Neural cell (in vitro differentiated cells): ENCODE measurements around the gene LYPLAL1. TPM values are rescaled to one million over a fixed set of nuclear protein-coding genes. Genes with fewer than 3 reads are reported as not detected.
"Not testable (repeated sequence)": the region's sequence is repeated elsewhere in the genome, so short reads cannot be mapped to it uniquely, and the experiment has no call there.

Experiments used
- H2AFZ ChIP-seq: fragments of 200-600, 300-800 bp; sonication (generic), shearing (Covaris generic); 2 replicates; pipeline ENCODE4 v1.6.0; 2014; ENCODE audit warnings: low read depth, mild to moderate bottlenecking, antibody characterized with exemption, low read length, moderate library complexity
- H3F3A ChIP-seq: fragments of 200-600 bp; shearing (Covaris generic); 2 replicates; pipeline ENCODE4 v1.6.1; 2016; ENCODE audit warnings: mild to moderate bottlenecking, moderate library complexity, mixed read lengths, antibody characterized with exemption, low read length; ENCODE audit not compliant: insufficient read depth, poor library complexity, severe bottlenecking
- H3K27ac ChIP-seq: fragments of 200-600, 300-800 bp; sonication (generic), shearing (Covaris generic); 2 replicates; pipeline ENCODE4 v1.5.1; 2014; ENCODE audit warnings: mild to moderate bottlenecking, low read length, moderate library complexity
- H3K27me3 ChIP-seq: fragments of 300-800, 200-600 bp; sonication (generic), shearing (Covaris generic); 2 replicates; pipeline ENCODE4 v1.6.0; 2014; ENCODE audit warnings: mild to moderate bottlenecking, low read depth, low read length, moderate library complexity; ENCODE audit not compliant: insufficient read depth
- H3K36me3 ChIP-seq: fragments of 300-800, 200-600 bp; sonication (generic), shearing (Covaris generic); 2 replicates; pipeline ENCODE4 v1.5.1; 2014; ENCODE audit warnings: mild to moderate bottlenecking, antibody characterized with exemption, low read length, moderate library complexity; ENCODE audit not compliant: insufficient read depth
- H3K4me2 ChIP-seq: fragments of 300-800, 200-600 bp; sonication (generic), shearing (Covaris generic); 2 replicates; pipeline ENCODE4 v1.6.0; 2014; ENCODE audit warnings: mild to moderate bottlenecking, low read length
- H3K4me3 ChIP-seq: fragments of 300-800, 200-600 bp; sonication (generic), shearing (Covaris generic); 2 replicates; pipeline ENCODE4 v1.5.1; 2014; ENCODE audit warnings: mild to moderate bottlenecking, low read length, moderate library complexity
- H3K79me2 ChIP-seq: fragments of 200-600 bp; shearing (Covaris generic); replicated peaks from 2 replicates; pipeline ENCODE4 v1.6.0; 2014; ENCODE audit warnings: mild to moderate bottlenecking, low read length, moderate library complexity; ENCODE audit not compliant: insufficient read depth
- H3K9ac ChIP-seq: fragments of 300-800, 200-600 bp; sonication (generic), shearing (Covaris generic); 2 replicates; pipeline ENCODE4 v1.6.1; 2016; ENCODE audit warnings: mild to moderate bottlenecking, low read length, mixed read lengths
- H3K9me2 ChIP-seq: fragments of 200-600 bp; shearing (Covaris generic); 2 replicates; pipeline ENCODE4 v1.6.1; 2016; ENCODE audit warnings: mild to moderate bottlenecking, low read length, mixed read lengths; ENCODE audit not compliant: insufficient read depth
- H3K9me3 ChIP-seq: fragments of 200-600, 300-800 bp; sonication (generic), shearing (Covaris generic); 2 replicates; pipeline ENCODE4 v1.6.1; 2016; ENCODE audit warnings: mild to moderate bottlenecking, mixed run types, low read length, moderate library complexity, mixed read lengths
- H4K20me1 ChIP-seq: fragments of 200-600 bp; shearing (Covaris generic); 2 replicates; pipeline ENCODE4 v1.6.1; 2016; ENCODE audit warnings: mild to moderate bottlenecking, mixed run types; ENCODE audit not compliant: insufficient read depth
- EP300 ChIP-seq: fragments of 450-650 bp; conservative IDR thresholded peaks from 2 replicates; pipeline ENCODE4 v1.6.1; 2014; ENCODE audit warnings: antibody characterized with exemption, mild to moderate bottlenecking, moderate library complexity; ENCODE audit not compliant: poor library complexity, severe bottlenecking
- EZH2 ChIP-seq: fragments of 200-600, 300-800 bp; shearing (Covaris generic), sonication (generic); IDR thresholded peaks from 2 replicates; pipeline ENCODE4 v1.6.1; 2014; ENCODE audit warnings: antibody characterized with exemption, low read length, borderline replicate concordance, mild to moderate bottlenecking; ENCODE audit not compliant: insufficient read depth, poor library complexity, severe bottlenecking
- MXI1 ChIP-seq: fragments of 450-650 bp; conservative IDR thresholded peaks from 2 replicates; pipeline ENCODE4 v1.6.1; 2014; ENCODE audit warnings: antibody characterized with exemption, mild to moderate bottlenecking; ENCODE audit not compliant: poor library complexity, severe bottlenecking
- POLR2AphosphoS5 ChIP-seq: IDR thresholded peaks from 2 replicates; pipeline ENCODE4 v1.6.1; 2012
- RAD21 ChIP-seq: fragments of 450-650 bp; conservative IDR thresholded peaks from 2 replicates; pipeline ENCODE4 v1.6.1; 2014; ENCODE audit warnings: antibody characterized with exemption, mild to moderate bottlenecking, moderate library complexity
- SMC3 ChIP-seq: fragments of 450-650 bp; conservative IDR thresholded peaks from 2 replicates; pipeline ENCODE4 v1.6.1; 2014; ENCODE audit warnings: antibody characterized with exemption, mild to moderate bottlenecking, moderate library complexity; ENCODE audit not compliant: poor library complexity
- TAF1 ChIP-seq: IDR thresholded peaks from 2 replicates; pipeline ENCODE4 v1.6.1; 2012; ENCODE audit warnings: low read depth
- polyA plus RNA-seq: library from polyadenylated mRNA; depleted of rRNA; stranded (reverse); fragments of >200 nt; gene quantifications from 2 replicates; pipeline ENCODE4 v1.2.3, GENCODE V29; 2014
- TF ChIP-seq, protein P1 (sequence below): fragments of 450-650 bp; IDR thresholded peaks from 2 replicates; pipeline ENCODE4 v1.5.1; 2014; ENCODE audit warnings: antibody characterized with exemption, mild to moderate bottlenecking, moderate library complexity; ENCODE audit not compliant: poor library complexity, severe bottlenecking
- TF ChIP-seq, protein P2 (sequence below): IDR thresholded peaks from 2 replicates; pipeline ENCODE4 v1.6.1; 2012; ENCODE audit warnings: borderline replicate concordance

LYPLAL1 gene
- polyA plus RNA-seq, 1 donor from 2014 or later = 38.1 TPM

DNA sequence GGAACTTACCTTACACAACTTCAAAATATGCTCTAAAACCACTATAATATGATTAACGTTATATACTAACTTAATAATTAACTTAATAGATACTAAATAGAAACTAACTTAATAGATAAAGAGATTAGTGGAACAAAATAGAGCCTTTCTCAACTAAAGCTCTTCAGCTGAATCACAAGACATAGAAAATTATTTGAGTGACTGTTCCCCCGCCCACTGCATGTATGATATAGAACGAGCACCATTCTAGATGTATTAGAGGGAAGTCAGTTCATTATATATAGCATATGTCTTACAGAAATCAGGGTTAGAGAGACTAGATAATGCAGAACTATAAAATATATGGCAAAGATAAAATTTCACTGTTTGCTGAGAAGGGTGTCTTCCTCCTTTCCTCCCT lies 16.3 kb downstream of the LYPLAL1 start:
- H3K79me2 ChIP-seq = no peaks in the 10 kb centered on the region
- H3K9me2 ChIP-seq = no peaks in the 10 kb centered on the region
- H3K36me3 ChIP-seq = no peaks in the 10 kb centered on the region
- no peak overlapping the region for H3K9ac ChIP-seq
- no peak overlapping the region for H2AFZ ChIP-seq
- H3K4me2 ChIP-seq = no peak overlapping the region
- H4K20me1 ChIP-seq = no peaks in the 10 kb centered on the region
- no peak overlapping the region for H3K27ac ChIP-seq
- H3K4me3 ChIP-seq = no peak overlapping the region
- no peaks in the 10 kb centered on the region for H3K27me3 ChIP-seq
- no peaks in the 10 kb centered on the region for H3K9me3 ChIP-seq
- H3F3A ChIP-seq = no peaks in the 10 kb centered on the region
- TF ChIP-seq RAD21 = no peak
- no peak for TF ChIP-seq SMC3
- no peak for TF ChIP-seq EZH2
- TF ChIP-seq MXI1 = no peak
- no peak for TF ChIP-seq POLR2AphosphoS5
- TF ChIP-seq, protein P1, sequence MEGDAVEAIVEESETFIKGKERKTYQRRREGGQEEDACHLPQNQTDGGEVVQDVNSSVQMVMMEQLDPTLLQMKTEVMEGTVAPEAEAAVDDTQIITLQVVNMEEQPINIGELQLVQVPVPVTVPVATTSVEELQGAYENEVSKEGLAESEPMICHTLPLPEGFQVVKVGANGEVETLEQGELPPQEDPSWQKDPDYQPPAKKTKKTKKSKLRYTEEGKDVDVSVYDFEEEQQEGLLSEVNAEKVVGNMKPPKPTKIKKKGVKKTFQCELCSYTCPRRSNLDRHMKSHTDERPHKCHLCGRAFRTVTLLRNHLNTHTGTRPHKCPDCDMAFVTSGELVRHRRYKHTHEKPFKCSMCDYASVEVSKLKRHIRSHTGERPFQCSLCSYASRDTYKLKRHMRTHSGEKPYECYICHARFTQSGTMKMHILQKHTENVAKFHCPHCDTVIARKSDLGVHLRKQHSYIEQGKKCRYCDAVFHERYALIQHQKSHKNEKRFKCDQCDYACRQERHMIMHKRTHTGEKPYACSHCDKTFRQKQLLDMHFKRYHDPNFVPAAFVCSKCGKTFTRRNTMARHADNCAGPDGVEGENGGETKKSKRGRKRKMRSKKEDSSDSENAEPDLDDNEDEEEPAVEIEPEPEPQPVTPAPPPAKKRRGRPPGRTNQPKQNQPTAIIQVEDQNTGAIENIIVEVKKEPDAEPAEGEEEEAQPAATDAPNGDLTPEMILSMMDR = no peak
- no peak for TF ChIP-seq TAF1
- no peak for TF ChIP-seq EP300
- TF ChIP-seq, protein P2, sequence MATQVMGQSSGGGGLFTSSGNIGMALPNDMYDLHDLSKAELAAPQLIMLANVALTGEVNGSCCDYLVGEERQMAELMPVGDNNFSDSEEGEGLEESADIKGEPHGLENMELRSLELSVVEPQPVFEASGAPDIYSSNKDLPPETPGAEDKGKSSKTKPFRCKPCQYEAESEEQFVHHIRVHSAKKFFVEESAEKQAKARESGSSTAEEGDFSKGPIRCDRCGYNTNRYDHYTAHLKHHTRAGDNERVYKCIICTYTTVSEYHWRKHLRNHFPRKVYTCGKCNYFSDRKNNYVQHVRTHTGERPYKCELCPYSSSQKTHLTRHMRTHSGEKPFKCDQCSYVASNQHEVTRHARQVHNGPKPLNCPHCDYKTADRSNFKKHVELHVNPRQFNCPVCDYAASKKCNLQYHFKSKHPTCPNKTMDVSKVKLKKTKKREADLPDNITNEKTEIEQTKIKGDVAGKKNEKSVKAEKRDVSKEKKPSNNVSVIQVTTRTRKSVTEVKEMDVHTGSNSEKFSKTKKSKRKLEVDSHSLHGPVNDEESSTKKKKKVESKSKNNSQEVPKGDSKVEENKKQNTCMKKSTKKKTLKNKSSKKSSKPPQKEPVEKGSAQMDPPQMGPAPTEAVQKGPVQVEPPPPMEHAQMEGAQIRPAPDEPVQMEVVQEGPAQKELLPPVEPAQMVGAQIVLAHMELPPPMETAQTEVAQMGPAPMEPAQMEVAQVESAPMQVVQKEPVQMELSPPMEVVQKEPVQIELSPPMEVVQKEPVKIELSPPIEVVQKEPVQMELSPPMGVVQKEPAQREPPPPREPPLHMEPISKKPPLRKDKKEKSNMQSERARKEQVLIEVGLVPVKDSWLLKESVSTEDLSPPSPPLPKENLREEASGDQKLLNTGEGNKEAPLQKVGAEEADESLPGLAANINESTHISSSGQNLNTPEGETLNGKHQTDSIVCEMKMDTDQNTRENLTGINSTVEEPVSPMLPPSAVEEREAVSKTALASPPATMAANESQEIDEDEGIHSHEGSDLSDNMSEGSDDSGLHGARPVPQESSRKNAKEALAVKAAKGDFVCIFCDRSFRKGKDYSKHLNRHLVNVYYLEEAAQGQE = no peak

DNA sequence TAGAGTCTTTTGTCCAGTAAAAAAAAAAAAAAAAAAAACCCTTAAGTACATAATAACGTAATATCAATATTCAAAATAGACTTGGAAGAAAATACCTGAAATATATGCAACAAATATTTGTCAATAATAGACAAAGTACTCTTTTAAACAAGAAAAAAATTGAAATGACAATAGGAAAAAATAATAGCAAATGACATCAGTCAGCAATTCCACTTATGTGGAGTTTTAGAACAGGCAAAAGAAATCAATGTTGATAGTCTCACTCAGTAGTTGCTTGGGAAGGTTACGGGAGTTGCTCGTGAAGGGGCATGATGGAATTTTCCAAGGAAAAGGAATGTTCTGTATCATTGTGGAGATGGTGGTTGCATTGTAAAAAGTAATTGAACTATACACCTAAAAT lies 16.9 kb downstream of the LYPLAL1 start:
- Histone ChIP-seq H3K9me2 (no peaks in the 10 kb centered on the region), H4K20me1 (no peaks in the 10 kb centered on the region), H3F3A (no peaks in the 10 kb centered on the region), H3K4me2 (no peak overlapping the region), H3K36me3 (no peaks in the 10 kb centered on the region), H3K4me3 (no peak overlapping the region), H3K9ac (no peak overlapping the region), H2AFZ (no peak overlapping the region), H3K9me3 (no peaks in the 10 kb centered on the region), H3K27ac (no peak overlapping the region), H3K79me2 (no peaks in the 10 kb centered on the region), H3K27me3 (no peaks in the 10 kb centered on the region)
- TF ChIP-seq, protein P2 = no peak
- TF ChIP-seq EZH2 (no peak), POLR2AphosphoS5 (no peak), TAF1 (no peak), SMC3 (no peak), MXI1 (no peak), RAD21 (no peak), EP300 (no peak)
- TF ChIP-seq, protein P1 = no peak

DNA sequence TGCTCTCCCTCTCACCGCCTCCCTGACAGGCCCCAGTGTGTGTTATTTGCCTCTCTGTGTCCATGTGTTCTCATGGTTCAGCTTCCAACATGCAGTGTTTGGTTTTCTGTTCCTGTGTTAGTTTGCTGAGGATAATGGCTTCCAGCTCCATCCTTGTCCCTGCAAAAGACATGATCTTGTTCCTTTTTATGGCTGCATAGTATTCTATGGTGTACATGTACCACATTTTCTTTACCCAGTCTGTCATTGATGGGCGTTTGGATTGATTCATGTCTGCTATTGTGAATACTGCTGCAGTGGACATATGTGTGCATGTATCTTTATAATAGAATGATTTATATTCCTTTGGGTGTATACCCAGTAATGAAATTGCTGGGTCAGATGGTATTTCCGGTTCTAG lies 22.2 kb downstream of the LYPLAL1 start:
- H3K9me2 ChIP-seq, H3K4me2 ChIP-seq, H4K20me1 ChIP-seq, H3K79me2 ChIP-seq, H3K36me3 ChIP-seq, H3K27ac ChIP-seq, H3K9me3 ChIP-seq, H3K9ac ChIP-seq, H3F3A ChIP-seq, H2AFZ ChIP-seq, H3K4me3 ChIP-seq, H3K27me3 ChIP-seq: not testable (repeated sequence)
